ENCODE results near the gene CRTC1.

The CRTC1 gene

GRCh38 chr19:18794029-18794313 lies 110.5 kb downstream of the CRTC1 start:
- Histone ChIP-seq H3K36me3 (ENCODE audit: control insufficient read depth, low read length) (no peaks in the 10 kb centered on the region), H3K27ac (ENCODE audit: low read depth, low read length) (no peak overlapping the region), H3K27me3 (ENCODE audit: control insufficient read depth, low read length) (peaks cover 71% of the 10 kb centered on the region), H3K9me2 (replicated peaks; ENCODE audit: control insufficient read depth, low read length) (no peaks in the 10 kb centered on the region), H3K9me3 (ENCODE audit: control insufficient read depth, insufficient read depth, low read length) (no peaks in the 10 kb centered on the region), H3K4me1 (ENCODE audit: control insufficient read depth, low read length) (peaks cover 8% of the 10 kb centered on the region; the same call in 1 of the 2 replicates), H3K4me2 (ENCODE audit: low read length) (no peak overlapping the region), H4K20me1 (ENCODE audit: control insufficient read depth, insufficient read depth, low read depth, low read length) (no peaks in the 10 kb centered on the region), H3F3A (ENCODE audit: control insufficient read depth, insufficient read depth) (no peaks in the 10 kb centered on the region), H3K79me2 (ENCODE audit: control insufficient read depth, low read length) (no peaks in the 10 kb centered on the region), H3K4me3 (ENCODE audit: low read length) (no peak overlapping the region)
- TF ChIP-seq EZH2phosphoT487 (IDR thresholded peaks at IDR 0.05; ENCODE audit: borderline replicate concordance, low read length), result no peak
- TF ChIP-seq CTCF (IDR thresholded peaks at IDR 0.05; ENCODE audit: low read depth, low read length, poor library complexity, severe bottlenecking), result no peak

GRCh38 chr19:18794692-18795091 lies 111.2 kb downstream of the CRTC1 start:
- Histone ChIP-seq H3F3A (ENCODE audit: control insufficient read depth, insufficient read depth) (no peaks in the 10 kb centered on the region), H3K4me3 (ENCODE audit: low read length) (no peak overlapping the region), H3K79me2 (ENCODE audit: control insufficient read depth, low read length) (no peaks in the 10 kb centered on the region), H3K9me3 (ENCODE audit: control insufficient read depth, insufficient read depth, low read length) (no peaks in the 10 kb centered on the region), H4K20me1 (ENCODE audit: control insufficient read depth, insufficient read depth, low read depth, low read length) (no peaks in the 10 kb centered on the region), H3K27me3 (ENCODE audit: control insufficient read depth, low read length) (peaks cover 64% of the 10 kb centered on the region), H3K27ac (ENCODE audit: low read depth, low read length) (no peak overlapping the region), H3K4me2 (ENCODE audit: low read length) (no peak overlapping the region), H3K4me1 (ENCODE audit: control insufficient read depth, low read length) (peaks cover 5% of the 10 kb centered on the region; the same call in 1 of the 2 replicates), H3K36me3 (ENCODE audit: control insufficient read depth, low read length) (no peaks in the 10 kb centered on the region), H3K9me2 (replicated peaks; ENCODE audit: control insufficient read depth, low read length) (no peaks in the 10 kb centered on the region)
- TF ChIP-seq EZH2phosphoT487 (IDR thresholded peaks at IDR 0.05; ENCODE audit: borderline replicate concordance, low read length) (no peak), CTCF (IDR thresholded peaks at IDR 0.05; ENCODE audit: low read depth, low read length, poor library complexity, severe bottlenecking) (no peak)

- H3K9me2 ChIP-seq (replicated peaks; ENCODE audit: control insufficient read depth, low read length), result no peaks in the 10 kb centered on the region
- no peaks in the 10 kb centered on the region for H3F3A ChIP-seq (ENCODE audit: control insufficient read depth, insufficient read depth)
- no peaks in the 10 kb centered on the region for H3K79me2 ChIP-seq (ENCODE audit: control insufficient read depth, low read length)
- no peak overlapping the region for H3K4me3 ChIP-seq (ENCODE audit: low read length)
- no peaks in the 10 kb centered on the region for H3K36me3 ChIP-seq (ENCODE audit: control insufficient read depth, low read length)
- no peaks in the 10 kb centered on the region for H4K20me1 ChIP-seq (ENCODE audit: control insufficient read depth, insufficient read depth, low read depth, low read length)
- peaks cover 61% of the 10 kb centered on the region for H3K27me3 ChIP-seq (ENCODE audit: control insufficient read depth, low read length)
- no peaks in the 10 kb centered on the region for H3K9me3 ChIP-seq (ENCODE audit: control insufficient read depth, insufficient read depth, low read length)
- TF ChIP-seq CTCF (IDR thresholded peaks at IDR 0.05; ENCODE audit: low read depth, low read length, poor library complexity, severe bottlenecking) (no peak), EZH2phosphoT487 (IDR thresholded peaks at IDR 0.05; ENCODE audit: borderline replicate concordance, low read length) (no peak)
- no peak overlapping the region for H3K27ac ChIP-seq (ENCODE audit: low read depth, low read length)
- no peak overlapping the region for H3K4me2 ChIP-seq (ENCODE audit: low read length)
- H3K4me1 ChIP-seq (ENCODE audit: control insufficient read depth, low read length), result no peaks in the 10 kb centered on the region
Observed at GRCh38 chr19:18795540-18795939, 112.1 kb downstream of the CRTC1 start.

GRCh38 chr19:18796239-18796638 lies 112.8 kb downstream of the CRTC1 start:
- no peaks in the 10 kb centered on the region for H3K36me3 ChIP-seq (ENCODE audit: control insufficient read depth, low read length)
- H3K4me3 ChIP-seq (ENCODE audit: low read length), result no peak overlapping the region
- TF ChIP-seq EZH2phosphoT487 (IDR thresholded peaks at IDR 0.05; ENCODE audit: borderline replicate concordance, low read length) (no peak), CTCF (IDR thresholded peaks at IDR 0.05; ENCODE audit: low read depth, low read length, poor library complexity, severe bottlenecking) (no peak)
- H4K20me1 ChIP-seq (ENCODE audit: control insufficient read depth, insufficient read depth, low read depth, low read length), result no peaks in the 10 kb centered on the region
- no peak overlapping the region for H3K27ac ChIP-seq (ENCODE audit: low read depth, low read length)
- peaks cover 54% of the 10 kb centered on the region for H3K27me3 ChIP-seq (ENCODE audit: control insufficient read depth, low read length)
- no peaks in the 10 kb centered on the region for H3K4me1 ChIP-seq (ENCODE audit: control insufficient read depth, low read length)
- no peak overlapping the region for H3K4me2 ChIP-seq (ENCODE audit: low read length)
- H3K9me3 ChIP-seq (ENCODE audit: control insufficient read depth, insufficient read depth, low read length), result no peaks in the 10 kb centered on the region
- H3K9me2 ChIP-seq (replicated peaks; ENCODE audit: control insufficient read depth, low read length), result no peaks in the 10 kb centered on the region
- H3F3A ChIP-seq (ENCODE audit: control insufficient read depth, insufficient read depth), result no peaks in the 10 kb centered on the region
- no peaks in the 10 kb centered on the region for H3K79me2 ChIP-seq (ENCODE audit: control insufficient read depth, low read length)

All from DOHH2 (cell line).